Measurements from ENCODE around the gene GNPNAT1. TPM values are rescaled to one million over a fixed set of nuclear protein-coding genes. Genes with fewer than 3 reads are reported as not detected.

The GNPNAT1 gene
- total RNA-seq, 1 donor from 2014 or later, result 11.5 TPM

GRCh38 chr14:52835122-52835903, 43.9 kb upstream of the GNPNAT1 start:
- Histone ChIP-seq H3K4me3 (no peak overlapping the region), H3K27me3 (no peaks in the 10 kb centered on the region), H3K36me3 (no peaks in the 10 kb centered on the region), H3K9me3 (no peaks in the 10 kb centered on the region), H3K4me1 (peaks cover 10% of the 10 kb centered on the region), H3K27ac (no peak overlapping the region)
- intact Hi-C loops (cut with DNase I), result no loop called here
- DNase-seq (ENCODE audit: extremely low spot score in 2 of 2), result no peak
- no peak for TF ChIP-seq POLR2A (IDR thresholded peaks at IDR 0.05)
- TF ChIP-seq POLR2AphosphoS5 (IDR thresholded peaks at IDR 0.05; ENCODE audit: insufficient read depth in 1 of 2, low read depth in 1 of 2), result no peak
- no peak for TF ChIP-seq CTCF (IDR thresholded peaks at IDR 0.05)

- H3K9me3 ChIP-seq, result no peaks in the 10 kb centered on the region
- no peak overlapping the region for H3K27ac ChIP-seq
- H3K36me3 ChIP-seq, result no peaks in the 10 kb centered on the region
- no peak for TF ChIP-seq POLR2A (IDR thresholded peaks at IDR 0.05)
- no peak for TF ChIP-seq POLR2AphosphoS5 (IDR thresholded peaks at IDR 0.05; ENCODE audit: insufficient read depth in 1 of 2, low read depth in 1 of 2)
- TF ChIP-seq CTCF (IDR thresholded peaks at IDR 0.05), result no peak
- DNase-seq (ENCODE audit: extremely low spot score in 2 of 2), result no peak
- H3K4me3 ChIP-seq, result no peak overlapping the region
- no peaks in the 10 kb centered on the region for H3K27me3 ChIP-seq
- intact Hi-C loops (cut with DNase I), result no loop called here
- H3K4me1 ChIP-seq, result peaks cover 10% of the 10 kb centered on the region
Observed at GRCh38 chr14:52834440-52834842, 43.0 kb upstream of the GNPNAT1 start.

- DNase-seq (ENCODE audit: extremely low spot score in 2 of 2), result no peak
- H3K4me3 ChIP-seq, result no peak overlapping the region
- TF ChIP-seq POLR2A (IDR thresholded peaks at IDR 0.05) (no peak), POLR2AphosphoS5 (IDR thresholded peaks at IDR 0.05; ENCODE audit: insufficient read depth in 1 of 2, low read depth in 1 of 2) (no peak), CTCF (IDR thresholded peaks at IDR 0.05) (no peak)
- peaks cover 10% of the 10 kb centered on the region for H3K4me1 ChIP-seq
- no peaks in the 10 kb centered on the region for H3K9me3 ChIP-seq
- H3K27ac ChIP-seq, result no peak overlapping the region
- intact Hi-C loops (cut with DNase I), result no loop called here
- no peaks in the 10 kb centered on the region for H3K27me3 ChIP-seq
- H3K36me3 ChIP-seq, result no peaks in the 10 kb centered on the region
Observed at GRCh38 chr14:52833891-52834290, 42.5 kb upstream of the GNPNAT1 start.

- DNase-seq (ENCODE audit: extremely low spot score in 2 of 2), result no peak
- H3K27ac ChIP-seq, result no peak overlapping the region
- no peaks in the 10 kb centered on the region for H3K9me3 ChIP-seq
- no peaks in the 10 kb centered on the region for H3K27me3 ChIP-seq
- H3K4me1 ChIP-seq, result no peaks in the 10 kb centered on the region
- TF ChIP-seq POLR2AphosphoS5 (IDR thresholded peaks at IDR 0.05; ENCODE audit: insufficient read depth in 1 of 2, low read depth in 1 of 2) (no peak), CTCF (IDR thresholded peaks at IDR 0.05) (no peak), POLR2A (IDR thresholded peaks at IDR 0.05) (no peak)
- no peaks in the 10 kb centered on the region for H3K36me3 ChIP-seq
- no peak overlapping the region for H3K4me3 ChIP-seq
- intact Hi-C loops (cut with DNase I), result loop anchor here (5.0 kb wide), 1 partner anchor 128 kb away; no protein-coding TSS in a partner anchor
Observed at GRCh38 chr14:52829527-52830185, 38.2 kb upstream of the GNPNAT1 start.

- intact Hi-C loops (cut with DNase I), result loop anchor here (5.0 kb wide), 1 partner anchor 130 kb away; no protein-coding TSS in a partner anchor
- TF ChIP-seq CTCF (IDR thresholded peaks at IDR 0.05), result no peak
- TF ChIP-seq POLR2A (IDR thresholded peaks at IDR 0.05), result no peak
- TF ChIP-seq POLR2AphosphoS5 (IDR thresholded peaks at IDR 0.05; ENCODE audit: insufficient read depth in 1 of 2, low read depth in 1 of 2), result no peak
Observed at GRCh38 chr14:52827426-52827825, 36.0 kb upstream of the GNPNAT1 start.

More at GRCh38 chr14:52827426-52827825, 36.0 kb upstream of the GNPNAT1 start:
- DNase-seq (ENCODE audit: extremely low spot score in 2 of 2), result no peak
- H3K4me1 ChIP-seq, result peaks cover 5% of the 10 kb centered on the region
- no peak overlapping the region for H3K27ac ChIP-seq
- H3K4me3 ChIP-seq, result no peak overlapping the region
- no peaks in the 10 kb centered on the region for H3K27me3 ChIP-seq
- no peaks in the 10 kb centered on the region for H3K9me3 ChIP-seq
- H3K36me3 ChIP-seq, result no peaks in the 10 kb centered on the region
